ENCODE measurements around the gene CEACAM3. TPM values are rescaled to one million over a fixed set of nuclear protein-coding genes. Genes with fewer than 3 reads are reported as not detected.
A peak's percentile ranks its signal among the peaks of the same experiment; 100 is the strongest.
"Not testable (repeated sequence)": the region's sequence is repeated elsewhere in the genome, so short reads cannot be mapped to it uniquely, and the experiment has no call there.

Gene CEACAM3
- total RNA-seq, 6 experiments from 2014 or later: not detected

- peak; percentile 81 for TF ChIP-seq CTCF (IDR thresholded peaks at IDR 0.05)
- no peak overlapping the region for H3K4me3 Mint-ChIP-seq
- H3K27ac Mint-ChIP-seq: no peak overlapping the region
- H3K27me3 Mint-ChIP-seq (ENCODE audit: insufficient read depth): peaks cover 25% of the 10 kb centered on the region
- no peaks in the 10 kb centered on the region for H3K9me3 Mint-ChIP-seq
- H3K4me1 Mint-ChIP-seq (ENCODE audit: low read depth): no peaks in the 10 kb centered on the region
- DNase-seq: peak; percentile 21
- no peaks in the 10 kb centered on the region for H3K36me3 Mint-ChIP-seq (ENCODE audit: low read depth)
Measured at GRCh38 chr19:41753936-41754529, 42.4 kb upstream of the CEACAM3 start.

GRCh38 chr19:41755328-41755913 is 41.0 kb upstream of the CEACAM3 start, which contains the start of gene CEACAM6:
Gene CEACAM6, plus strand, starts transcription at chr19:41755530. Its CDS starts 109 bp downstream, at chr19:41755639.
- Mint-ChIP-seq H3K27me3 (ENCODE audit: insufficient read depth) (peaks cover 28% of the 10 kb centered on the region), H3K27ac (no peak within 1 kb of the TSS), H3K4me3 (no peak within 1 kb of the TSS), H3K9me3 (no peaks in the 10 kb centered on the region), H3K36me3 (ENCODE audit: low read depth) (no peaks in the 10 kb centered on the region), H3K4me1 (ENCODE audit: low read depth) (no peaks in the 10 kb centered on the region)
- no peak for TF ChIP-seq CTCF (IDR thresholded peaks at IDR 0.05)
- DNase-seq: no peak

- Mint-ChIP-seq H3K9me3 (no peaks in the 10 kb centered on the region), H3K4me1 (ENCODE audit: low read depth) (no peaks in the 10 kb centered on the region), H3K27ac (no peak overlapping the region), H3K4me3 (no peak overlapping the region), H3K27me3 (ENCODE audit: insufficient read depth) (peaks cover 38% of the 10 kb centered on the region), H3K36me3 (ENCODE audit: low read depth) (no peaks in the 10 kb centered on the region)
- DNase-seq: no peak
- TF ChIP-seq CTCF (IDR thresholded peaks at IDR 0.05): no peak
Measured at GRCh38 chr19:41758846-41759245, 37.5 kb upstream of the CEACAM3 start.

GRCh38 chr19:41767115-41767514 is 29.3 kb upstream of the CEACAM3 start:
- no peaks in the 10 kb centered on the region for H3K9me3 Mint-ChIP-seq
- no peaks in the 10 kb centered on the region for H3K4me1 Mint-ChIP-seq (ENCODE audit: low read depth)
- TF ChIP-seq CTCF (IDR thresholded peaks at IDR 0.05): no peak

GRCh38 chr19:41768105-41768504 is 28.3 kb upstream of the CEACAM3 start:
- H3K9me3 Mint-ChIP-seq, H3K27ac Mint-ChIP-seq, H3K4me3 Mint-ChIP-seq: not testable (repeated sequence)

More at GRCh38 chr19:41767115-41767514, 29.3 kb upstream of the CEACAM3 start:
- H3K27me3 Mint-ChIP-seq (ENCODE audit: insufficient read depth): peaks cover 26% of the 10 kb centered on the region
- no peaks in the 10 kb centered on the region for H3K36me3 Mint-ChIP-seq (ENCODE audit: low read depth)
- no peak overlapping the region for H3K4me3 Mint-ChIP-seq
- DNase-seq: no peak
- H3K27ac Mint-ChIP-seq: no peak overlapping the region

GRCh38 chr19:41769608-41770007 is 26.8 kb upstream of the CEACAM3 start:
- peaks cover 28% of the 10 kb centered on the region for H3K27me3 Mint-ChIP-seq (ENCODE audit: insufficient read depth)
- DNase-seq: no peak
- no peaks in the 10 kb centered on the region for H3K4me1 Mint-ChIP-seq (ENCODE audit: low read depth)
- H3K4me3 Mint-ChIP-seq: no peak overlapping the region
- H3K9me3 Mint-ChIP-seq: no peaks in the 10 kb centered on the region
- no peak for TF ChIP-seq CTCF (IDR thresholded peaks at IDR 0.05)
- H3K36me3 Mint-ChIP-seq (ENCODE audit: low read depth): no peaks in the 10 kb centered on the region
- no peak overlapping the region for H3K27ac Mint-ChIP-seq

More at GRCh38 chr19:41768105-41768504, 28.3 kb upstream of the CEACAM3 start:
- H3K4me1 Mint-ChIP-seq (ENCODE audit: low read depth); H3K36me3 Mint-ChIP-seq (ENCODE audit: low read depth); DNase-seq: not testable (repeated sequence)
- H3K27me3 Mint-ChIP-seq (ENCODE audit: insufficient read depth): peaks cover 26% of the 10 kb centered on the region

All from HFFc6 (cell line).